ENCODE data around the gene DOCK10.

- TF ChIP-seq, protein P1, sequence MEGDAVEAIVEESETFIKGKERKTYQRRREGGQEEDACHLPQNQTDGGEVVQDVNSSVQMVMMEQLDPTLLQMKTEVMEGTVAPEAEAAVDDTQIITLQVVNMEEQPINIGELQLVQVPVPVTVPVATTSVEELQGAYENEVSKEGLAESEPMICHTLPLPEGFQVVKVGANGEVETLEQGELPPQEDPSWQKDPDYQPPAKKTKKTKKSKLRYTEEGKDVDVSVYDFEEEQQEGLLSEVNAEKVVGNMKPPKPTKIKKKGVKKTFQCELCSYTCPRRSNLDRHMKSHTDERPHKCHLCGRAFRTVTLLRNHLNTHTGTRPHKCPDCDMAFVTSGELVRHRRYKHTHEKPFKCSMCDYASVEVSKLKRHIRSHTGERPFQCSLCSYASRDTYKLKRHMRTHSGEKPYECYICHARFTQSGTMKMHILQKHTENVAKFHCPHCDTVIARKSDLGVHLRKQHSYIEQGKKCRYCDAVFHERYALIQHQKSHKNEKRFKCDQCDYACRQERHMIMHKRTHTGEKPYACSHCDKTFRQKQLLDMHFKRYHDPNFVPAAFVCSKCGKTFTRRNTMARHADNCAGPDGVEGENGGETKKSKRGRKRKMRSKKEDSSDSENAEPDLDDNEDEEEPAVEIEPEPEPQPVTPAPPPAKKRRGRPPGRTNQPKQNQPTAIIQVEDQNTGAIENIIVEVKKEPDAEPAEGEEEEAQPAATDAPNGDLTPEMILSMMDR (IDR thresholded peaks at IDR 0.05 in 2 of 3, conservative IDR thresholded peaks at IDR 0.05 in 1 of 3; ENCODE audit: control insufficient read depth in 2 of 3, extremely low read depth in 1 of 3, insufficient read depth in 1 of 3, low read depth in 3 of 3, low read length in 3 of 3) = no peak
- TF ChIP-seq BCL3 (IDR thresholded peaks at IDR 0.05; ENCODE audit: borderline replicate concordance, insufficient read depth, low read depth, low read length, poor library complexity, severe bottlenecking) (no peak), ATF2 (IDR thresholded peaks at IDR 0.05; ENCODE audit: low read length) (no peak), POLR2AphosphoS5 (IDR thresholded peaks at IDR 0.05; ENCODE audit: low read length) (no peak)
Measured at GRCh38 chr2:224994242-224994823, 47.9 kb downstream of the DOCK10 start.
